GM19239 (cell line): ENCODE data around the gene SULT1B1.
A peak's percentile ranks its signal among the peaks of the same experiment; 100 is the strongest.

Experiments
- DNase-seq: peaks from one replicate; pipeline ENCODE4 v3.0.0; 2011; ENCODE audit warnings: low spot score; ENCODE audit not compliant: insufficient read length
- FAIRE-seq: peaks from 2 replicates; lab custom pipeline; 2011; peaks lifted over from hg19 to GRCh38; lab: Jason Lieb, UNC

Gene SULT1B1

GRCh38 chr4:69707807-69708206 lies 52.6 kb downstream of the SULT1B1 start:
- DNase-seq: no peak
- FAIRE-seq: no peak

GRCh38 chr4:69702201-69702600 lies 58.2 kb downstream of the SULT1B1 start:
- no peak for DNase-seq
- no peak for FAIRE-seq

GRCh38 chr4:69701696-69702095 lies 58.7 kb downstream of the SULT1B1 start:
- no peak for DNase-seq
- no peak for FAIRE-seq

- FAIRE-seq (no peak), DNase-seq (no peak)
These were observed 62.7 kb downstream of the SULT1B1 start for GRCh38 chr4:69697536-69698242.

GRCh38 chr4:69689599-69689998 lies 70.8 kb downstream of the SULT1B1 start:
- FAIRE-seq: peak; percentile 86
- DNase-seq: peak; percentile 2

- FAIRE-seq: no peak
These were observed 75.6 kb downstream of the SULT1B1 start for GRCh38 chr4:69684804-69685203.

More at GRCh38 chr4:69684804-69685203, 75.6 kb downstream of the SULT1B1 start:
- no peak for DNase-seq
